Endothelial cell of umbilical vein (primary cell): Measurements from ENCODE around the gene DIAPH1. TPM values are rescaled to one million over a fixed set of nuclear protein-coding genes. Genes with fewer than 3 reads are reported as not detected.

ENCODE experiments used
- BruUV-seq: library from RNA; stranded (reverse); fragments of 400-500 nt; replicated peaks from 2 replicates; lab custom pipeline; 2021; lab: Mats Ljungman, UMichigan
- CTCF ChIA-PET: fragments of 300-600, 350-600 bp; sonication (Branson Sonifier 250); formaldehyde crosslinking; loops from one replicate; lab custom pipeline; 2021; ENCODE audit warnings: antibody characterized with exemption, inconsistent platforms; lab: Charles Lee
- POLR2A ChIA-PET: fragments of 300-600, 350-600 bp; sonication (Branson Sonifier 250); formaldehyde crosslinking; loops from one replicate; lab custom pipeline; 2021; ENCODE audit warnings: antibody characterized with exemption, inconsistent platforms; lab: Charles Lee
- DNase-seq: peaks from one replicate; pipeline ENCODE4 v3.0.0-alpha.2; 2011; ENCODE audit warnings: low read depth, low spot score
- FAIRE-seq: peaks from 2 replicates; lab custom pipeline; 2011; peaks lifted over from hg19 to GRCh38; lab: Jason Lieb, UNC
- H2AFZ ChIP-seq: 2 replicates; pipeline ENCODE4 v1.6.0; 2012; ENCODE audit warnings: low read depth, low read length, control low read depth, inconsistent platforms
- H3K27ac ChIP-seq: 2 replicates; pipeline ENCODE4 v1.5.1; 2011; ENCODE audit warnings: low read depth, mild to moderate bottlenecking, control low read depth, low read length, moderate library complexity; ENCODE audit not compliant: insufficient read depth
- H3K27me3 ChIP-seq, 2 experiments: 2 replicates each; pipeline versions ENCODE4 v1.6.0 to v1.6.1; 2011; ENCODE audit warnings: low read length in 2 of 2, mixed read lengths in 1 of 2; ENCODE audit not compliant: control insufficient read depth in 2 of 2, insufficient read depth in 2 of 2
- H3K36me3 ChIP-seq, 2 experiments: 2 replicates in 1 of 2; 3 replicates in 1 of 2; pipeline ENCODE4 v1.5.1; 2011; ENCODE audit warnings: low read length in 2 of 2, mild to moderate bottlenecking in 1 of 2, moderate library complexity in 1 of 2; ENCODE audit not compliant: control insufficient read depth in 2 of 2, insufficient read depth in 2 of 2; ENCODE audit errors: extremely low read depth in 1 of 2
- H3K4me1 ChIP-seq: 3 replicates; pipeline ENCODE4 v1.5.1; 2011; ENCODE audit warnings: mild to moderate bottlenecking, low read length; ENCODE audit not compliant: control insufficient read depth, insufficient read depth; ENCODE audit errors: extremely low read depth
- H3K4me2 ChIP-seq: 2 replicates; pipeline ENCODE4 v1.6.1; 2011; ENCODE audit warnings: low read length, control low read depth, mixed read lengths; ENCODE audit not compliant: insufficient read depth
- H3K4me3 ChIP-seq, 3 experiments: fragments of 200-600 bp in 1 of 3; sonication (generic), shearing (Covaris generic) in 1 of 3; replicated peaks in 1 of 3; 2 replicates each; pipeline ENCODE4 v1.5.1; 2011 to 2016; ENCODE audit warnings: control low read depth in 3 of 3, low read length in 3 of 3, mild to moderate bottlenecking in 2 of 3, inconsistent platforms in 1 of 3, low read depth in 1 of 3, moderate library complexity in 1 of 3; ENCODE audit not compliant: insufficient read depth in 1 of 3
- H3K79me2 ChIP-seq: 2 replicates; pipeline ENCODE4 v1.6.0; 2012; ENCODE audit warnings: low read length, inconsistent platforms; ENCODE audit not compliant: control insufficient read depth, insufficient read depth
- H3K9ac ChIP-seq: replicated peaks from 2 replicates; pipeline ENCODE3; 2011; ENCODE audit warnings: low read length, control low read depth; ENCODE audit not compliant: insufficient read depth; ENCODE audit errors: extremely low read depth
- H3K9me1 ChIP-seq: replicated peaks from 3 replicates; pipeline ENCODE4 v1.6.0; 2011; ENCODE audit warnings: mild to moderate bottlenecking, low read length; ENCODE audit not compliant: control insufficient read depth, insufficient read depth; ENCODE audit errors: extremely low read depth
- H3K9me3 ChIP-seq: replicated peaks from 2 replicates; pipeline ENCODE4 v1.5.1; 2012; ENCODE audit warnings: low read length, inconsistent platforms; ENCODE audit not compliant: control insufficient read depth, insufficient read depth
- H4K20me1 ChIP-seq: replicated peaks from 2 replicates; pipeline ENCODE3; 2011; ENCODE audit warnings: mild to moderate bottlenecking, low read length; ENCODE audit not compliant: control insufficient read depth, insufficient read depth; ENCODE audit errors: extremely low read depth
- FOS ChIP-seq: IDR thresholded peaks from 2 replicates; pipeline ENCODE4 v1.6.1; 2011; ENCODE audit warnings: mild to moderate bottlenecking, low read length, moderate library complexity, borderline replicate concordance; ENCODE audit not compliant: insufficient read depth
- MAX ChIP-seq: IDR thresholded peaks from 2 replicates; pipeline ENCODE4 v1.6.1; 2011; ENCODE audit not compliant: insufficient read depth, insufficient read length
- dilution Hi-C: fragments of 300-500 bp; cut with MboI; formaldehyde crosslinking; loops from one replicate; pipeline ENCODE4 v1.15.0; 2019; ENCODE audit warnings: low sequenced_read_pairs; ENCODE audit not compliant: extremely low pct_ligation_motif_present
- intact Hi-C: fragments of 100-400 bp; cut with micrococcal nuclease; formaldehyde crosslinking; loops from one replicate; pipeline ENCODE4 v1.10.0; 2022
- polyA plus RNA-seq, 4 experiments: library from polyadenylated mRNA; depleted of rRNA in 3 of 4; stranded (reverse) in 3 of 4; unstranded in 1 of 4; fragments of >200 nt; gene quantifications; 2 replicates each; pipeline versions ENCODE4 v1.2.1 to v1.2.3, GENCODE V29; 2011 to 2012; ENCODE audit warnings: missing spikeins in 1 of 4
- total RNA-seq: library from RNA; stranded (reverse); gene quantifications from 2 replicates; pipeline ENCODE4 v1.2.3, GENCODE V29; 2021

The DIAPH1 gene
- total and polyA plus RNA-seq, 2 donors (not counting 3 experiments of a cell fraction or from before 2014, with no cell fraction given) = 68.6 to 105 TPM

- Histone ChIP-seq H3K27me3 (peaks cover 5 to 13% of the 10 kb centered on the region in 2 experiments), H3K9me1 (no peaks in the 10 kb centered on the region), H3K4me1 (peaks cover 12% of the 10 kb centered on the region), H4K20me1 (no peaks in the 10 kb centered on the region), H2AFZ (no peak overlapping the region), H3K4me3 (no peak overlapping the region), H3K4me2 (no peak overlapping the region), H3K9ac (no peak overlapping the region), H3K36me3 (no peaks in the 10 kb centered on the region), H3K27ac (no peak overlapping the region), H3K79me2 (no peaks in the 10 kb centered on the region), H3K9me3 (no peaks in the 10 kb centered on the region)
- intact Hi-C loops = no loop called here
- dilution Hi-C loops = no loop called here
- no peak for TF ChIP-seq MAX
- no TSS peak for BruUV-seq
- FAIRE-seq (no peak), DNase-seq (no peak)
- ChIA-PET CTCF (no interaction called here), POLR2A (no interaction called here)
Measured at GRCh38 chr5:141479776-141480175, 139.0 kb downstream of the DIAPH1 start.

GRCh38 chr5:141478321-141478945, 140.4 kb downstream of the DIAPH1 start:
- no peaks in the 10 kb centered on the region for H4K20me1 ChIP-seq
- no TSS peak for BruUV-seq
- H3K9ac ChIP-seq = no peak overlapping the region
- POLR2A ChIA-PET = no interaction called here
- no peak overlapping the region for H3K27ac ChIP-seq
- peaks cover 1 to 5% of the 10 kb centered on the region in 2 experiments for H3K27me3 ChIP-seq
- DNase-seq (no peak), FAIRE-seq (no peak)
- CTCF ChIA-PET = interaction anchor here (1.1 to 1.6 kb wide), 2 partner anchors 36 to 80 kb away, joined by 3 to 7 read pairs; no protein-coding TSS in a partner anchor
- no peak for TF ChIP-seq MAX
- TF ChIP-seq FOS = no peak
- H3K4me2 ChIP-seq = no peak overlapping the region
- H3K4me1 ChIP-seq = peaks cover 7% of the 10 kb centered on the region
- no peak overlapping the region for H2AFZ ChIP-seq
- no peaks in the 10 kb centered on the region for H3K9me3 ChIP-seq
- no peaks in the 10 kb centered on the region for H3K9me1 ChIP-seq
- no peaks in the 10 kb centered on the region for H3K79me2 ChIP-seq
- intact Hi-C loops (no loop called here), dilution Hi-C loops (no loop called here)
- no peak overlapping the region for H3K4me3 ChIP-seq
- H3K36me3 ChIP-seq = no peaks in the 10 kb centered on the region
